ENCODE measurements around the gene MOSPD2.

Gene MOSPD2

DNA sequence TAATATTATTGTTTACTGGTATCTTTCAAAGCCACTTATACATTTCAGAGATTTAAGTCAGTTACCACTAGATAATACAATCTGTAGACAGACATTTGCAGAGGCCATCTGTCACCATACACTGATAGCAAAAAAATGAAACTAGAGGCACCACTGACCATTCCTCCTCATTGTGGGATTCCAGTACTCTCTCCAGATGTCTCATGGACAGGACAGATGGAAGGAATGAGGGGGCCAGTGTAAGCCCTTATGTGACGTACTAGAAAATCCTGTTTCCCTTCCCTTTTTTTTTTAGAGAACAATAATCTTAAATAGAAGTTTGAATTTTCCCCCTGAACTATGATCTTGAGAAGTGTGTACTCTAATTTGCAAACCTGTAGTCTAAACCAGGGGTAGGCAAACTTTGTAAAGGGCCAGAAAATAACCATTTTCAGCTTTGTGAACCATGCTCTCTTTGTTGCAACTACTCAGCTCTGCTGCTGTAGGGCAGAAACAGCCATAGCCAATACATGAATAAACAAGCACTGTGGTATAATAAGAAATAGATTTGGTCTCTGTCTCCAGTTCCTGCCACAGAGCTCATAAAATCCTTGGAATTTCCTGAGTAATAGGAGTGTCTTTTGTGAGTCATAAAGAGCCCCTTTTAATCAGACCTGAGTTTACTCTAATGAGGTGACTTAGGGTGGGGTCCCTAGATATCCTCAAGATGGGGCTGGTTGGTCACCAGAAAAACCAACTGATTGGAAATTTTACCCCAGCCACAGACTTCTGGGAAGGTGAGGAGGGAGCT lies 90.4 kb downstream of the MOSPD2 start:
- DNase-seq (ENCODE audit: extremely low spot score, insufficient read length, low read depth), result no peak
- no peak for FAIRE-seq

DNA sequence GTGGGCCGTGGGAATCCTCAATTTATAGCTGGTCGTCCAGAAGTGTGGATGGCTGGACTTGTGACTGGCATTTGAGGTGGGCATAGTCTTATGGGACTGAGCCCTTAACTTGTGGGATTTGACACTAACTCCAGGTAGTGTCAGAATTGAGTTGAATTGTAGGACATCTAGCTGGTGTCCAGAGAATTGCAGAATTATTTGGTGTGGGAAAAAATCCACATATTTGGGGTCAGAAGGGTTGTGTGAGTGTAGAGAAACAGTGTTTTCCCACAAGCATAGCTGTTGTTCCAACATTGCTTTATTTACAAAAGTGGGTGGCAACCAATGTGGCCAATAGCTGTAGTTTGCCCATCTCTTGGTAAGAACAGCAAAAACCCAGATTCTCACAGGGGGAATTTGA lies 91.3 kb downstream of the MOSPD2 start:
- FAIRE-seq (no peak), DNase-seq (ENCODE audit: extremely low spot score, insufficient read length, low read depth) (no peak)

Measured in GM18507 (cell line).